HepG2 (cell line): ENCODE measurements around the gene ARPIN. TPM values are rescaled to one million over a fixed set of nuclear protein-coding genes. Genes with fewer than 3 reads are reported as not detected.

Experiments
- ATAC-seq: fragments of 200-7000 bp; cut with Tn5 transposase; 3 replicates; pipeline ENCODE4 v1.9.1; 2020; ENCODE audit warnings: mild to moderate bottlenecking, moderate library complexity
- BruUV-seq: library from RNA; stranded (reverse); fragments of 400-500 nt; replicated peaks from 2 replicates; lab custom pipeline; 2021; lab: Mats Ljungman, UMichigan
- CTCF ChIA-PET: fragments of 300-600 bp; formaldehyde crosslinking; extraction: SDS; loops from one replicate; lab custom pipeline; 2021; ENCODE audit warnings: low total read pairs, inconsistent platforms, low intra/inter-chr PET ratio; lab: Yijun Ruan, JAX
- POLR2A ChIA-PET: fragments of 350-600 bp; sonication (Branson Sonifier 250); formaldehyde crosslinking; loops from one replicate; lab custom pipeline; 2020; ENCODE audit warnings: antibody characterized with exemption, inconsistent platforms; lab: Yijun Ruan, JAX
- DNase-seq: peaks from one replicate; pipeline ENCODE4 v3.0.0-alpha.2; 2015; ENCODE audit warnings: low spot score
- FAIRE-seq: peaks from 3 replicates; lab custom pipeline; 2011; peaks lifted over from hg19 to GRCh38; lab: Jason Lieb, UNC
- H2AFZ ChIP-seq: one replicate; pipeline ENCODE4 v1.6.1; 2011; ENCODE audit warnings: low read length, inconsistent platforms
- H3K27ac ChIP-seq: fragments of 300-600 bp; 3 replicates; pipeline ENCODE4 v1.8.0; 2011; ENCODE audit warnings: mixed run types, mild to moderate bottlenecking, mixed read lengths, low read length, inconsistent platforms; ENCODE audit not compliant: insufficient read depth; ENCODE audit errors: extremely low read length
- H3K27me3 ChIP-seq, 2 experiments: fragments of 200-600 bp in 1 of 2; 2 replicates in 1 of 2; 3 replicates in 1 of 2; pipeline versions ENCODE4 v1.6.0 to v1.8.0; 2011; ENCODE audit warnings: low read length in 2 of 2, mild to moderate bottlenecking in 2 of 2, moderate library complexity in 2 of 2, inconsistent platforms in 1 of 2; ENCODE audit not compliant: insufficient read depth in 2 of 2, control insufficient read depth in 1 of 2
- H3K36me3 ChIP-seq, 2 experiments: fragments of 200-600 bp in 1 of 2; replicated peaks in 1 of 2; 2 replicates in 1 of 2; 3 replicates in 1 of 2; pipeline versions ENCODE4 v1.5.1 to v1.8.0; 2011; ENCODE audit warnings: low read length in 2 of 2, inconsistent platforms in 1 of 2; ENCODE audit not compliant: insufficient read depth in 2 of 2, control insufficient read depth in 1 of 2
- H3K4me1 ChIP-seq: 2 replicates; pipeline ENCODE4 v1.5.1; 2012; ENCODE audit warnings: low read length, inconsistent platforms; ENCODE audit not compliant: insufficient read depth
- H3K4me2 ChIP-seq: 2 replicates; pipeline ENCODE4 v1.6.0; 2011; ENCODE audit warnings: low read depth, low read length, inconsistent platforms
- H3K4me3 ChIP-seq, 3 experiments: fragments of 200-600 bp in 1 of 3; sonication (generic), shearing (Covaris generic) in 1 of 3; replicated peaks in 1 of 3; 2 replicates each; pipeline ENCODE4 v1.5.1; 2011 to 2016; ENCODE audit warnings: low read length in 3 of 3, inconsistent platforms in 2 of 3, low read depth in 2 of 3, mild to moderate bottlenecking in 2 of 3, control low read depth in 1 of 3, mixed read lengths in 1 of 3; ENCODE audit not compliant: insufficient read depth in 1 of 3
- H3K79me2 ChIP-seq: one replicate; pipeline ENCODE4 v1.6.1; 2011; ENCODE audit warnings: low read length, inconsistent platforms; ENCODE audit not compliant: insufficient read depth
- H3K9ac ChIP-seq: 2 replicates; pipeline ENCODE4 v1.6.0; 2011; ENCODE audit warnings: mild to moderate bottlenecking, low read depth, low read length, inconsistent platforms; ENCODE audit not compliant: insufficient read depth
- H3K9me3 ChIP-seq: 2 replicates; pipeline ENCODE4 v1.5.1; 2012; ENCODE audit warnings: mild to moderate bottlenecking, low read length
- H4K20me1 ChIP-seq: 2 replicates; pipeline ENCODE4 v1.6.0; 2011; ENCODE audit warnings: inconsistent platforms, mild to moderate bottlenecking, low read length, moderate library complexity; ENCODE audit not compliant: insufficient read depth
- CBFB ChIP-seq: sonication (generic); formaldehyde crosslinking; IDR thresholded peaks from 2 replicates; pipeline ENCODE4 v1.4.0; 2020; ENCODE audit warnings: missing genetic modification reagents
- CCAR2 ChIP-seq: fragments of 200-400 bp; formaldehyde crosslinking; optimal IDR thresholded peaks from 2 replicates; pipeline ENCODE3; 2018; ENCODE audit warnings: low read depth, mild to moderate bottlenecking, low read length, moderate library complexity
- CEBPB ChIP-seq: IDR thresholded peaks from 2 replicates; pipeline ENCODE4 v1.6.1; 2011; ENCODE audit warnings: low read depth, low read length, improper control_type of control experiment, borderline replicate concordance
- PPARG ChIP-seq: conservative IDR thresholded peaks from 2 replicates; pipeline ENCODE4 v1.6.1; 2016; ENCODE audit warnings: missing biosample characterization, missing genetic modification reagents
- SAFB2 ChIP-seq: sonication (generic); formaldehyde crosslinking; IDR thresholded peaks from 2 replicates; pipeline ENCODE4 v1.5.1; 2020; ENCODE audit warnings: missing genetic modification reagents, low read depth, mild to moderate bottlenecking, borderline replicate concordance
- SP4 ChIP-seq: sonication (generic); formaldehyde crosslinking; IDR thresholded peaks from 2 replicates; pipeline ENCODE4 v1.8.1; 2023; ENCODE audit warnings: mild to moderate bottlenecking, missing genetic modification reagents
- TFAP4 ChIP-seq: sonication (generic); IDR thresholded peaks from 2 replicates; pipeline ENCODE4 v1.6.1; 2016; ENCODE audit warnings: low read depth, borderline replicate concordance
- ZBTB40 ChIP-seq, 2 experiments: fragments of 450-650 bp in 1 of 2; sonication (generic) in 1 of 2; formaldehyde crosslinking in 1 of 2; IDR thresholded peaks; 2 replicates each; pipeline versions ENCODE4 v1.6.1 to v1.8.0; 2016 to 2022; ENCODE audit warnings: antibody characterized with exemption in 1 of 2, mild to moderate bottlenecking in 1 of 2, missing genetic modification reagents in 1 of 2
- ZNF564 ChIP-seq: sonication (generic); formaldehyde crosslinking; IDR thresholded peaks from 2 replicates; pipeline ENCODE4 v1.8.1; 2023; ENCODE audit warnings: mild to moderate bottlenecking, missing genetic modification reagents
- ZNF703 ChIP-seq: sonication (generic); formaldehyde crosslinking; IDR thresholded peaks from 2 replicates; pipeline ENCODE4 v1.5.1; 2020; ENCODE audit warnings: missing genetic modification reagents, mild to moderate bottlenecking, moderate library complexity, borderline replicate concordance
- ZSCAN9 ChIP-seq: IDR thresholded peaks from 2 replicates; pipeline ENCODE4 v1.6.1; 2016; ENCODE audit warnings: borderline replicate concordance
- WGBS: methylation state at CpG from one replicate; pipeline ENCODE4 v1.1.6; 2017; ENCODE audit warnings: low lambda C conversion rate; 5-methylcytosine and 5-hydroxymethylcytosine counted together
- in situ Hi-C: cut with HindIII; loops from 2 replicates; pipeline ENCODE4 v1.10.0; 2017; ENCODE audit warnings: low pct_unique_long_range_greater_than_20kb; ENCODE audit not compliant: extremely low pct_ligation_motif_present
- intact Hi-C: fragments of 100-400 bp; cut with micrococcal nuclease; formaldehyde crosslinking; loops from one replicate; pipeline ENCODE4 v1.10.0; 2022; ENCODE audit not compliant: unreplicated experiment
- polyA plus RNA-seq, 8 experiments: library from polyadenylated mRNA; depleted of rRNA in 3 of 8; stranded (reverse) in 7 of 8; unstranded in 1 of 8; fragments of >200 nt; fragmentation: Illumina TruSeq in 4 of 8; extraction: Trizol in 4 of 8; gene quantifications; 2 replicates each; pipeline versions ENCODE4 v1.2.1 to v1.2.3, GENCODE V29; 2011 to 2016; ENCODE audit warnings: low read depth in 4 of 8, missing spikeins in 1 of 8, mixed read lengths in 1 of 8; ENCODE audit not compliant: insufficient read depth in 1 of 8
- total RNA-seq, 5 experiments: library from RNA; depleted of rRNA; stranded (reverse); fragments of >200 nt; fragmentation: Illumina TruSeq; extraction: Trizol; gene quantifications; 2 replicates each; pipeline ENCODE4 v1.2.3, GENCODE V29; 2016; ENCODE audit warnings: low read depth in 1 of 5

The ARPIN gene
- total and polyA plus RNA-seq, 2 of the 13 experiments (the other 11 are each of a cell fraction or from before 2014, with no cell fraction given): 2.8 to 5.0 TPM

- no peak for TF ChIP-seq TFAP4
- TF ChIP-seq CBFB (CRISPR knock-in tag): no peak
- no peak for TF ChIP-seq ZSCAN9 (CRISPR knock-in tag)
- no peak for TF ChIP-seq ZNF703 (CRISPR knock-in tag)
These were observed 15.7 kb upstream of the ARPIN start (continued) for GRCh38 chr15:89928421-89928820.

DNA sequence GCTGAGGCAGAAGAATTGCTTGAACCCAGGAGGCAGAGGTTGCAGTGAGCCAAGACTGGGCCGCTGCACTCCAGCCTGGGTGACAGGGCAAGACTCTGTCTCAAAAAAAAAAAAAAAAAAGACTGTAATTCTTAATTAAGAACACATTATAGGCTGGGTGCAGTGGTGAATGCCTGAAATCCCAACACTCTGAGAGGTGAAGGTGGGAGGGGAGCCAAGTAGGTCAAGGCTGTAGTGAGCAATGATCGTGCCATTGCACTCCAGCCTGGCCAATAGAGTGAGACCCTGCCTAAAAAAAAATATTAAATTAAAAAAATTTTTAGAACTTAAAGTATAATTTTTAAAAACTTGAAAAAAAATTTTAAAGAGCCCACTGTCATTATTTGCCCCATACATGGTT is 13.4 kb upstream of the ARPIN start:
- no peak for ATAC-seq

More for the DNA sequence above, 13.4 kb upstream of the ARPIN start:
- TF ChIP-seq CEBPB (no peak), ZNF564 (no peak), PPARG (CRISPR knock-in tag) (no peak), SAFB2 (no peak), SP4 (CRISPR knock-in tag) (no peak), CCAR2 (no peak), ZBTB40 (IDR thresholded peaks at IDR 0.05) (no peak), ZBTB40 (CRISPR knock-in tag; IDR thresholded peaks at IDR 0.05) (no peak)
- Histone ChIP-seq H3K27ac (no peak overlapping the region), H3K4me1 (peaks cover 22% of the 10 kb centered on the region), H2AFZ (no peak overlapping the region), H3K4me3 (no peak overlapping the region), H3K79me2 (no peaks in the 10 kb centered on the region), H3K9me3 (no peaks in the 10 kb centered on the region), H3K36me3 (no peaks in the 10 kb centered on the region), H3K4me2 (no peak overlapping the region), H3K9ac (no peak overlapping the region), H4K20me1 (no peaks in the 10 kb centered on the region), H3K27me3 (0 out of 5 replicates have a peak, but pooled peaks cover 0 to 3% of the 10 kb centered on the region in 2 experiments)
- intact Hi-C loops (no loop called here), in situ Hi-C loops (no loop called here)
- BruUV-seq: no TSS peak
- DNase-seq (no peak), FAIRE-seq (no peak)
- ChIA-PET CTCF (no interaction called here), POLR2A (no interaction called here)
- WGBS: 50% methylated on average over 2 of the region's 2 CpGs
